ENCODE measurements around the gene LRFN5.

Gene LRFN5

DNA sequence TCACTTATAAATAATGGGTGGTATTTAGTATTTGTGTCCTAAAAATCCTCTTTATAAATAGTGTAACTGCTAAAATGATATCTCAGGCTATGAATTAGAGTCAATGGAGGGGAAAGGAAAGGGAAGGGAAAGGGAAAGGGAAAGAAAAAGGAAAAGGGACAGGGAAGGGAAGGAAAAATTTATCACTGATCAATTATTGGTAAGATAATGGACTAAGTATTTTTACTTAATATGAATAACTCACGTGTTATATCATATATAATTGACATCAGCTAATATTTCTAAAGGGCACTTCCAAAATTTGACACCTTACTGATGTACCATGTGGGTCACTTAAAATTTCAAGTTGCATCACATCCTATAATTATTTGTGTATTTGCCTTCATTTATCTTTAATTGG lies 193.1 kb downstream of the LRFN5 start:
- Histone ChIP-seq H3K27ac (ENCODE audit: low read depth, low read length, poor library complexity, severe bottlenecking) (no peak overlapping the region), H3F3A (ENCODE audit: insufficient read depth, low read length) (no peaks in the 10 kb centered on the region), H4K20me1 (ENCODE audit: insufficient read depth, low read length) (no peaks in the 10 kb centered on the region), H3K4me1 (ENCODE audit: insufficient read depth, low read length, severe bottlenecking) (no peaks in the 10 kb centered on the region), H3K27me3 (ENCODE audit: insufficient read depth, low read length) (no peaks in the 10 kb centered on the region), H3K4me3 (ENCODE audit: low read depth, low read length, poor library complexity, severe bottlenecking) (no peak overlapping the region), H3K9me2 (ENCODE audit: low read depth, low read length) (no peaks in the 10 kb centered on the region), H3K36me3 (ENCODE audit: insufficient read depth, low read length) (no peaks in the 10 kb centered on the region), H2AFZ (ENCODE audit: low read length) (no peak overlapping the region), H3K79me2 (ENCODE audit: insufficient read depth, low read length) (no peaks in the 10 kb centered on the region), H3K4me2 (ENCODE audit: low read length) (no peak overlapping the region), H3K9me3 (ENCODE audit: low read length) (no peaks in the 10 kb centered on the region), H3K9ac (ENCODE audit: low read length) (no peak overlapping the region)
- TF ChIP-seq, protein P1, sequence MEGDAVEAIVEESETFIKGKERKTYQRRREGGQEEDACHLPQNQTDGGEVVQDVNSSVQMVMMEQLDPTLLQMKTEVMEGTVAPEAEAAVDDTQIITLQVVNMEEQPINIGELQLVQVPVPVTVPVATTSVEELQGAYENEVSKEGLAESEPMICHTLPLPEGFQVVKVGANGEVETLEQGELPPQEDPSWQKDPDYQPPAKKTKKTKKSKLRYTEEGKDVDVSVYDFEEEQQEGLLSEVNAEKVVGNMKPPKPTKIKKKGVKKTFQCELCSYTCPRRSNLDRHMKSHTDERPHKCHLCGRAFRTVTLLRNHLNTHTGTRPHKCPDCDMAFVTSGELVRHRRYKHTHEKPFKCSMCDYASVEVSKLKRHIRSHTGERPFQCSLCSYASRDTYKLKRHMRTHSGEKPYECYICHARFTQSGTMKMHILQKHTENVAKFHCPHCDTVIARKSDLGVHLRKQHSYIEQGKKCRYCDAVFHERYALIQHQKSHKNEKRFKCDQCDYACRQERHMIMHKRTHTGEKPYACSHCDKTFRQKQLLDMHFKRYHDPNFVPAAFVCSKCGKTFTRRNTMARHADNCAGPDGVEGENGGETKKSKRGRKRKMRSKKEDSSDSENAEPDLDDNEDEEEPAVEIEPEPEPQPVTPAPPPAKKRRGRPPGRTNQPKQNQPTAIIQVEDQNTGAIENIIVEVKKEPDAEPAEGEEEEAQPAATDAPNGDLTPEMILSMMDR (IDR thresholded peaks at IDR 0.05; ENCODE audit: low read length): no peak
- no peak for TF ChIP-seq EZH2 (IDR thresholded peaks at IDR 0.05; ENCODE audit: borderline replicate concordance, low read length)

DNA sequence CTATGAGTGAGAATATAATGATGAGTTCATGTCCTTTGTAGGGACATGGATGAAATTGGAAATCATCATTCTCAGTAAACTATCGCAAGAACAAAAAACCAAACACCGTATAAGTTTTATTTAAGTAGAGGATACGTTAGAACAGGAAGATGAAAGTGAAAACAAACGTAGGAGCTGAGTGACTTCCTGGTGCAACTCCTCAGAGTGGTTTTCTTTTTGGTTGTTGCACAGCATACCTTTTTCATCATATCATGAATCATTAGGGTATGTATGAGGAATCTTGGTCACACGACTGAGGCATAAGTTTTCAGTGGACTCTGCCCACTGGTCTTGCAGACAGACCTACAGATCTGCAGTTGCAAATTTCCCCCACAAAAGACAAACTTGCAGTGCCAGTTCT lies 199.0 kb downstream of the LRFN5 start:
- peak overlapping the region; percentile 53 for H2AFZ ChIP-seq (ENCODE audit: low read length)
- H3K9me3 ChIP-seq (ENCODE audit: low read length): no peaks in the 10 kb centered on the region
- H3K4me1 ChIP-seq (ENCODE audit: insufficient read depth, low read length, severe bottlenecking): peaks cover 13% of the 10 kb centered on the region
- H3K9ac ChIP-seq (ENCODE audit: low read length): no peak overlapping the region
- no peaks in the 10 kb centered on the region for H3K79me2 ChIP-seq (ENCODE audit: insufficient read depth, low read length)
- H3K27ac ChIP-seq (ENCODE audit: low read depth, low read length, poor library complexity, severe bottlenecking): no peak overlapping the region
- H3K4me3 ChIP-seq (ENCODE audit: low read depth, low read length, poor library complexity, severe bottlenecking): no peak overlapping the region
- 0 out of 2 replicates have a peak overlapping the region, but pooled peaks have one; percentile 20 for H3K4me2 ChIP-seq (ENCODE audit: low read length)
- TF ChIP-seq, protein P1 (IDR thresholded peaks at IDR 0.05; ENCODE audit: low read length): no peak
- no peak for TF ChIP-seq EZH2 (IDR thresholded peaks at IDR 0.05; ENCODE audit: borderline replicate concordance, low read length)
- no peaks in the 10 kb centered on the region for H3K36me3 ChIP-seq (ENCODE audit: insufficient read depth, low read length)
- no peaks in the 10 kb centered on the region for H3F3A ChIP-seq (ENCODE audit: insufficient read depth, low read length)
- no peaks in the 10 kb centered on the region for H3K27me3 ChIP-seq (ENCODE audit: insufficient read depth, low read length)
- no peaks in the 10 kb centered on the region for H4K20me1 ChIP-seq (ENCODE audit: insufficient read depth, low read length)
- no peaks in the 10 kb centered on the region for H3K9me2 ChIP-seq (ENCODE audit: low read depth, low read length)

DNA sequence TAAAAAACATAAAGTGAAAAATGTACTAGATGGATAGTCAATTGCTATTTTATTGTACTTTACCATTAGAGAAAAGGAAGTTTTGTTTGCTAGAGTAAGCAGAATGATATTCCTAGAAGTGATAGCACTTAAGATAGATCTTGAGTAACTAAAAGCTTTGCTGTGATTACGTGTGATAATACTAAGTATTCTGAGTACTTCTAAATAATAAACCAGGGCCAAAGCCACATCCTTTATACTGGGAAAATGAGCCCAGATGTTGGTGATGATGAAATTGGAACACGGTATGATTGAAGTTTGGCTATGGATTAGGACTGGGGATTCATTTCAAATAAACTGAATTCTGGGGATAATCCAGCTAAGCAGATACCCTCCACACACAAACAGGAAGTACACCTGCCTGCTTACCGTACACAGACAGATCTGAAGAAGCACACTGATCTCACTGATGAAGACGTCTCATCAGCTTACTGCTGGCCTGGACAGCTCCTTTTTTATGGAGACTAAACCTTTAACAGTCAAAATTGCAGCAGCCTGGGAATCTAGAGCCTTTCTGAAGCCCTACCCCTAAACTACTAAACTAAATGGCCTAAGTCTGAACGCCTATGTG lies 199.8 kb downstream of the LRFN5 start:
- Histone ChIP-seq H3K27me3 (ENCODE audit: insufficient read depth, low read length) (no peaks in the 10 kb centered on the region), H3K9me2 (ENCODE audit: low read depth, low read length) (no peaks in the 10 kb centered on the region), H3K4me3 (ENCODE audit: low read depth, low read length, poor library complexity, severe bottlenecking) (no peak overlapping the region), H3F3A (ENCODE audit: insufficient read depth, low read length) (no peaks in the 10 kb centered on the region), H3K79me2 (ENCODE audit: insufficient read depth, low read length) (no peaks in the 10 kb centered on the region), H4K20me1 (ENCODE audit: insufficient read depth, low read length) (no peaks in the 10 kb centered on the region), H2AFZ (ENCODE audit: low read length) (0 out of 2 replicates have a peak overlapping the region, but pooled peaks have one; percentile 20), H3K4me2 (ENCODE audit: low read length) (no peak overlapping the region), H3K4me1 (ENCODE audit: insufficient read depth, low read length, severe bottlenecking) (peaks cover 13% of the 10 kb centered on the region), H3K9me3 (ENCODE audit: low read length) (no peaks in the 10 kb centered on the region), H3K9ac (ENCODE audit: low read length) (no peak overlapping the region), H3K27ac (ENCODE audit: low read depth, low read length, poor library complexity, severe bottlenecking) (no peak overlapping the region), H3K36me3 (ENCODE audit: insufficient read depth, low read length) (no peaks in the 10 kb centered on the region)
- no peak for TF ChIP-seq EZH2 (IDR thresholded peaks at IDR 0.05; ENCODE audit: borderline replicate concordance, low read length)
- TF ChIP-seq, protein P1 (IDR thresholded peaks at IDR 0.05; ENCODE audit: low read length): no peak

Measured in OCI-LY1 (cell line).